Measurements from ENCODE around the gene GABBR2. TPM values are rescaled to one million over a fixed set of nuclear protein-coding genes. Genes with fewer than 3 reads are reported as not detected.

The GABBR2 gene
- polyA plus RNA-seq, 4 donors = 0.09 to 1.4 (median 0.71) TPM; not detected in 1

DNA sequence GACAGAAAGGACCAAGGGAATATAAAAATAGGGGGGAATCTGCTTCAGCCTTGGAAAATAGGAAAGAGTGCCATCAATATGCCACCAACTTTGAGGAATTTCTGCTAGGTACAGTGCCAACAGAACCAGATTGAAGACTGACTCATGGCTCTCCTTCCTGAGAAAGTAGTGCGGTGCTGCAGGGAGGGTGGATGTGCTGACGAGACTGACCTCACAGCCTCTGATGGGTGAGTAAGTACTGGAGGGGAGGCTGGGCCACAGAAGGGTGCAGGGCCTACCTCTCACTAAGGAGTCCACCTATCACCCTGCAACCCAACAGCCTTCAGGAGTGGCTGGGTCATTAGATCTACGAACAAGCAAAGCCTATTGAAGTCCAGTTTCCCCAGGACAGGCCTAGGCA lies 187.6 kb downstream of the GABBR2 start:
- no peak for DNase-seq
- FAIRE-seq = no peak
- 65 to 81% (median 75%) methylated on average over 3 of the region's 3 CpGs for WGBS, 3 donors

DNA sequence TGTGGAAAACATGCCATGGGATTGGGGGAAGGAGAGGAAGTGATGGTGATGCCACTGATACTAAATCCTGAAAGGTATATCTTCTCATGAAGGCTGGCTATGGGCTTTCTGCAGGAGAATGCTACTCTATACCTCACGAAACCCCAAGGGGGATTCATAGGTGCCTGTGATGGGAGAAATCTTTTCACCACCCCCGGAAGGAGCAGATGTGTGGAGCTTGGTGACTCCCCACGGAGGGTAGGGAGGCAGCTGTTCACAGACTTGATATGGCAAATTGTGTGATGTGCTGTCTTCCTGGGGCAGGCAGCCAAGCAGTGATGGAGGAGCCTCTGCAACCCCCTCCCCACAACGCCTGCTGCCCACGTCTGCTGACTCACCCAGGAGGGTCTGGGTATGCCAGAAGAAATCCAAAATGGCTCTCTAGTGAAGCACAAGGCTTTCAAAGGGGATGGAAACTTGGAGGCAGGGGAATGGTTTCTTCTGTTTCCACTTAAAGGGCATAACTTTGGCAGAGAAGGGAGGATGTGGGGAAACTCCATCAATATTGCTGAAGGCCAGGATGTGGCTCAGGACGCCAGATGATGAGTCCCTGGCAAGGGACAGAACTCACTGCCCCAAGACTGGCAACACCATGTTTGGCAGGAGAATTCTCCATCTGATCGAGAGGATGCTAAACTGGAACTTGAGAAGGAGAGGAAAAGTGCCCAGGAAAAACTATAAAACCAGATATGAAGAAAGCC lies 188.3 kb downstream of the GABBR2 start:
- no peak overlapping the region for H3K27ac ChIP-seq (ENCODE audit: low read depth in 1 of 3, low read length in 2 of 3)
- H3K4me3 ChIP-seq (ENCODE audit: low read depth in 1 of 3, low read length in 3 of 3) = no peak overlapping the region
- no peaks in the 10 kb centered on the region for H3K36me3 ChIP-seq (ENCODE audit: control insufficient read depth in 3 of 3, insufficient read depth in 2 of 3, low read depth in 1 of 3, low read length in 3 of 3)
- no peaks in the 10 kb centered on the region for H3K4me1 ChIP-seq (ENCODE audit: control insufficient read depth in 3 of 3, insufficient read depth in 2 of 3, low read depth in 1 of 3, low read length in 2 of 3)
- DNase-seq (no peak), FAIRE-seq (no peak)
- H3K27me3 ChIP-seq (ENCODE audit: control insufficient read depth in 3 of 3, insufficient read depth in 3 of 3, low read length in 3 of 3) = peaks cover 0 to 3% (median 2%) of the 10 kb centered on the region in 3 donors
- 64 to 71% (median 67%) methylated on average over 7 of the region's 7 CpGs for WGBS, 3 donors
- no peaks in the 10 kb centered on the region for H3K9me3 ChIP-seq (ENCODE audit: control insufficient read depth in 2 of 2, insufficient read depth in 1 of 2, low read depth in 1 of 2, low read length in 1 of 2)

More for the DNA sequence above, 187.6 kb downstream of the GABBR2 start:
- Histone ChIP-seq H3K9me3 (ENCODE audit: control insufficient read depth in 2 of 2, insufficient read depth in 1 of 2, low read depth in 1 of 2, low read length in 1 of 2) (no peaks in the 10 kb centered on the region), H3K4me3 (ENCODE audit: low read depth in 1 of 3, low read length in 3 of 3) (no peak overlapping the region), H3K27me3 (ENCODE audit: control insufficient read depth in 3 of 3, insufficient read depth in 3 of 3, low read length in 3 of 3) (peaks cover 0 to 3% (median 2%) of the 10 kb centered on the region in 3 donors), H3K36me3 (ENCODE audit: control insufficient read depth in 3 of 3, insufficient read depth in 2 of 3, low read depth in 1 of 3, low read length in 3 of 3) (no peaks in the 10 kb centered on the region), H3K4me1 (ENCODE audit: control insufficient read depth in 3 of 3, insufficient read depth in 2 of 3, low read depth in 1 of 3, low read length in 2 of 3) (no peaks in the 10 kb centered on the region), H3K27ac (ENCODE audit: low read depth in 1 of 3, low read length in 2 of 3) (no peak overlapping the region)

DNA sequence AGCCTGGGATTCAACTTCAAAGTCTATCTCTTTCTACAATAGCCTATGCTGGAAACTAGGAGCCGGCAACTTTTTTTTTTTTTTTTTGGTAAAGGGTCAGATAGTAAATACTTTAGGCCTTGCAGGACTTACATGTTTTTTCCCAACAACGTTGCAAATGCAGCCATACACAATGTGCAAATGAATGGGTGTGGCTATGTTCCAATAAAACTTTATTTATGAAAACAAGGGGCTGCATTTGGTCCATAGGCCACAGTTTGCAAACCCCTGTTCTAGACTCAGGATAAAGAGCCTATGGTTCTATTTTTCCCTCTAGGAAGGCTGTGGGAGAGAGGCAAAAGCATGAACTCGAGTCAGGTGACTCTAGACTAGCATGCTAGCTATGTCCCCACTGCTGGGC lies 189.1 kb downstream of the GABBR2 start:
- no peak for FAIRE-seq
- Histone ChIP-seq H3K27ac (ENCODE audit: low read depth in 1 of 3, low read length in 2 of 3) (no peak overlapping the region), H3K27me3 (ENCODE audit: control insufficient read depth in 3 of 3, insufficient read depth in 3 of 3, low read length in 3 of 3) (peaks cover 0 to 6% (median 3%) of the 10 kb centered on the region in 3 donors), H3K4me3 (ENCODE audit: low read depth in 1 of 3, low read length in 3 of 3) (no peak overlapping the region), H3K4me1 (ENCODE audit: control insufficient read depth in 3 of 3, insufficient read depth in 2 of 3, low read depth in 1 of 3, low read length in 2 of 3) (no peaks in the 10 kb centered on the region), H3K9me3 (ENCODE audit: control insufficient read depth in 2 of 2, insufficient read depth in 1 of 2, low read depth in 1 of 2, low read length in 1 of 2) (no peaks in the 10 kb centered on the region), H3K36me3 (ENCODE audit: control insufficient read depth in 3 of 3, insufficient read depth in 2 of 3, low read depth in 1 of 3, low read length in 3 of 3) (no peaks in the 10 kb centered on the region)
- no peak for DNase-seq
- WGBS, 3 donors = 55 to 70% (median 63%) methylated on average over 3 of the region's 3 CpGs

DNA sequence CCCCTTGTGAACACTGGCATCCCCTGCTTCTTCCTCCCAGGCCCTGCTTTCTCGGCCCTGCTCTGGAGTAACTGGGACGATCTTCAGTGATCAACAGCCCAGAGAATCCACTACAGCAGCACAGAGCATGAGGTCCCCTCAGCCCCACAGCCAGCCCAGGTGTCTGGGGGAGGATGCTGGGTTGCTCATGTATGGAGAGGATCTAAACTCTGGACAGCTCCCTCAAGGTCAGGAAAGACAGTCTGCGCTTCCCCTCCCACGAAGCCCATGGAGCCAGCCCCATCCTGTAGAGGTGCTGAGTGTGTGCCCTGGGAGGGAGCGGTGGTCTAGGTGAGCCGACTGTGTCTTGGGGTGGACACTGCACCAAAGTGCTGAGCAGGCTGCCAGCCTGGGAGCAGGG lies 190.2 kb downstream of the GABBR2 start:
- 80 to 90% (median 83%) methylated on average over 6 of the region's 6 CpGs for WGBS, 3 donors
- H3K36me3 ChIP-seq (ENCODE audit: control insufficient read depth in 3 of 3, insufficient read depth in 2 of 3, low read depth in 1 of 3, low read length in 3 of 3) = no peaks in the 10 kb centered on the region
- H3K4me3 ChIP-seq (ENCODE audit: low read depth in 1 of 3, low read length in 3 of 3) = no peak overlapping the region
- no peak for FAIRE-seq
- H3K27me3 ChIP-seq (ENCODE audit: control insufficient read depth in 3 of 3, insufficient read depth in 3 of 3, low read length in 3 of 3) = peaks cover 0 to 6% (median 2%) of the 10 kb centered on the region in 3 donors
- H3K27ac ChIP-seq (ENCODE audit: low read depth in 1 of 3, low read length in 2 of 3) = no peak overlapping the region
- no peaks in the 10 kb centered on the region for H3K9me3 ChIP-seq (ENCODE audit: control insufficient read depth in 2 of 2, insufficient read depth in 1 of 2, low read depth in 1 of 2, low read length in 1 of 2)
- DNase-seq = no peak
- H3K4me1 ChIP-seq (ENCODE audit: control insufficient read depth in 3 of 3, insufficient read depth in 2 of 3, low read depth in 1 of 3, low read length in 2 of 3) = no peaks in the 10 kb centered on the region

DNA sequence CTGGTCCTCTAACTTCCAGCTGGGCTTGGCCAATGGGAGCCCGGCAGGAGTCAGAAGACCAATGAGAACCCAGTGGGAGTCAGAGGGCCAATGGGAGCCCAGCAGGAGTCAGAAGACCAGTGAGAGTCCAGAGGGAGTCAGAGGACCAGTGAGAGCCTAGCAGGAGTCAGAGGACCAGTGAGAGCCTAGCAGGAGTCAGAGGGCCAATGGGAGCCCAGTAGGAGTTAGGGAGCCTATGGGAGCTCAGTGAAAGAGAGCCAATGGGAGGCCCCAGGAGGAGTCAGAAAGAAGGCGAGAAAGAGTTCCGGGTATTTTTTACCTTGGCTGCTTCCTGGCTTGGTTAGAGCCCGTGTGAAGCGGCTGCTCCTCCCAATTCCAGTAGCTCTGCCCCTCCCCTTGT lies 191.0 kb downstream of the GABBR2 start:
- Histone ChIP-seq H3K36me3 (ENCODE audit: control insufficient read depth in 3 of 3, insufficient read depth in 2 of 3, low read depth in 1 of 3, low read length in 3 of 3) (no peaks in the 10 kb centered on the region), H3K4me3 (ENCODE audit: low read depth in 1 of 3, low read length in 3 of 3) (no peak overlapping the region), H3K27ac (ENCODE audit: low read depth in 1 of 3, low read length in 2 of 3) (no peak overlapping the region), H3K4me1 (ENCODE audit: control insufficient read depth in 3 of 3, insufficient read depth in 2 of 3, low read depth in 1 of 3, low read length in 2 of 3) (no peaks in the 10 kb centered on the region), H3K9me3 (ENCODE audit: control insufficient read depth in 2 of 2, insufficient read depth in 1 of 2, low read depth in 1 of 2, low read length in 1 of 2) (no peaks in the 10 kb centered on the region), H3K27me3 (ENCODE audit: control insufficient read depth in 3 of 3, insufficient read depth in 3 of 3, low read length in 3 of 3) (peaks cover 0 to 6% (median 0%) of the 10 kb centered on the region in 3 donors)
- FAIRE-seq (no peak), DNase-seq (no peak)
- 78 to 82% (median 80%) methylated on average over 5 of the region's 5 CpGs for WGBS, 3 donors

DNA sequence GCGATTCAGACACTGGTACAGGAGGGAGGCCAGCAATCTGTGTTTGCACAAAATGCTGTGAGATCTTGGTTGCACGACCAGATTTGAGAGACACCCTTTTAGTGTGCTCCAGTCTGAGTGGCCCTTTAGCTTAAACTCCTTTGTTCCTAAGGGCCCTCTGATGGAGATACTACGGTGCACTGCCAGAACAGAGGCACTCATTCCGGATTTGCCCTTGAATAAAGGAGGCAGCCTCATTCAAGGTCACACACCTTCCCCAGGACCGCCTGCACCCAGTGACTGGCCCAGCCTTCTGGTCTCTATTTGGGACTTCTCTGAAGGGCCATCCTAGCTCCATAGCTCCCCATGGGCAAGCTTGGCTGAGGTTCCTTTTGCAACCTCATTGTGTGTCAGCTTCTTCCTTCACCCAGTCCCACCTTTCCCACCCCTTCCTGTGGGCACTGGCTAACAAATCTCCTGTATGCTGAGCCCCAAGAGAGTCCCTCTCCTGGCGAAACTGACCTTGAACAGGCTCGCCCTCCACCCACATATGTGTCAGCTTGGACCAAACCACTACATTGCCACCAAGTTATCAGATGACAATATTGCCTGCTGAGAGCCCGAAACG lies 191.7 kb downstream of the GABBR2 start:
- no peak overlapping the region for H3K4me3 ChIP-seq (ENCODE audit: low read depth in 1 of 3, low read length in 3 of 3)
- DNase-seq = no peak

DNA sequence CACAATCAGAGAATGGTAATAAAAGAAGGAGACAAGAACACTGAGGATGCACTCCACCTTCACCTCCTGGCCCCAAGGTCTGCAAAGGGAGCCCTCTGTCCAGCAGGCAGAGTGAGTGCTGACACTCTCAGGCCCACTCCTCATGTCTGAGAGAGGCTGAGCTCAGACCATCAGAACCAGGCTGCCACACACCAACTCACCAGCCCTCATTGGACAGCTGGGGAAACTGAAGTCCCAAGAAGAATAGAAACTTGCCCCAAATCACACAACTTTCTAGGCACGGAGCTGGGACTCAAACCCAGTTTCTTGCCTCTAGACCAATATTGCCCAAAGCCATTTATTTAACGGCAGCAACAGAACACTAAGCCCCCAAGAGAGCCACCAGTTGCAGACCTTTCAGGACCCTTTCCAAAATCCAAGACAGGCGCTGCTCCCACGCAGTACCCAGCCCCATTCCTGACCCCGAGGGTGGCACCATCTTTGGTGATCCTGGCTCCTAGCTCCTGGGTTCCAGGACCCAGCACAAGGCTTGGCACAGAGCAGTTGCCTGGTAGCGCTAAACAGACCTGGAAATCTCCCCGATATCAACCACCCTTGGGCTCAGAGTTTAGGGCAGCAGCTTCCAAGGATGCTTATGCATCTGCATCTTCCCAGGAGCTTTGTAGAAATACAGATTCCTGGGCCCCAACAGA lies 192.4 kb downstream of the GABBR2 start:
- Histone ChIP-seq H3K27ac (ENCODE audit: low read depth in 1 of 3, low read length in 2 of 3) (no peak overlapping the region), H3K36me3 (ENCODE audit: control insufficient read depth in 3 of 3, insufficient read depth in 2 of 3, low read depth in 1 of 3, low read length in 3 of 3) (no peaks in the 10 kb centered on the region), H3K27me3 (ENCODE audit: control insufficient read depth in 3 of 3, insufficient read depth in 3 of 3, low read length in 3 of 3) (peaks cover 0 to 6% (median 0%) of the 10 kb centered on the region in 3 donors), H3K9me3 (ENCODE audit: control insufficient read depth in 2 of 2, insufficient read depth in 1 of 2, low read depth in 1 of 2, low read length in 1 of 2) (no peaks in the 10 kb centered on the region), H3K4me1 (ENCODE audit: control insufficient read depth in 3 of 3, insufficient read depth in 2 of 3, low read depth in 1 of 3, low read length in 2 of 3) (no peaks in the 10 kb centered on the region), H3K4me3 (ENCODE audit: low read depth in 1 of 3, low read length in 3 of 3) (no peak overlapping the region)
- WGBS, 3 donors = 84 to 87% (median 85%) methylated on average over 7 of the region's 7 CpGs
- FAIRE-seq (no peak), DNase-seq (no peak)

More for the DNA sequence above, 191.7 kb downstream of the GABBR2 start:
- Histone ChIP-seq H3K36me3 (ENCODE audit: control insufficient read depth in 3 of 3, insufficient read depth in 2 of 3, low read depth in 1 of 3, low read length in 3 of 3) (no peaks in the 10 kb centered on the region), H3K27me3 (ENCODE audit: control insufficient read depth in 3 of 3, insufficient read depth in 3 of 3, low read length in 3 of 3) (peaks cover 0 to 6% (median 0%) of the 10 kb centered on the region in 3 donors), H3K27ac (ENCODE audit: low read depth in 1 of 3, low read length in 2 of 3) (no peak overlapping the region), H3K4me1 (ENCODE audit: control insufficient read depth in 3 of 3, insufficient read depth in 2 of 3, low read depth in 1 of 3, low read length in 2 of 3) (no peaks in the 10 kb centered on the region), H3K9me3 (ENCODE audit: control insufficient read depth in 2 of 2, insufficient read depth in 1 of 2, low read depth in 1 of 2, low read length in 1 of 2) (no peaks in the 10 kb centered on the region)
- WGBS, 3 donors = 76 to 83% (median 80%) methylated on average over 9 of the region's 9 CpGs
- FAIRE-seq = no peak

DNA sequence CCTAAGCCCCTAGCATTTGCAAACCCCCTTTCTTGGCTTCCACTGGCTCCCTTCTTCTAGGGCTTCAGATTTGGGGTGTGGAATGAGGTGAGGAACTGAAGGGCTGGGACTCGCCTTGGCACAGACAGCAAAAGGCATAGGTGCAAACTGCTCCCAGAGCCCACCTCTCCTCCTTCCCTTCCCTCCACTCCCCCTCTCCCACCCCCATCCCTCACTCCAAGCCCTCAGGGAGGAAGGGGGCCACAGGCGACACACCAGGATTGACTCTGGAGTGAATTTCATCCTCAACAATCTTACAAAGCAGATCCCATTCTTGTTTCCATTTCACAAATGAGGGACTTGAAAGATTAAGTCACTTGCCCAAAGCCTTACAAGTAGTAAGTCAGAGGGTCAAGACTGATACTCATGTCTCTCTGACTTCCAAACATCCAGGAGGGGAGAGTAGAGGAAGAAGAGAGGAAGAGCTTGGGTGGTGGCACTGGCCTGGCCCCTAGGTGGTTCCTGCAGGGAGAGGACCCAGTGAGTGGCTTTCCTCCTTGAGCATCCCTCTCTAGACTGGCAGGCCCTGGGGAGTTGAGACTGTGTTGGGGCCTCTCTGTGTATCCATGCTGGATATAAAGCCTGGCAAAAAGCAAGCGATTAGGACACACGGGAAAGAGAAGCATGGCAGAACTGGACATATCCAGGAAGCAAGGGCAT lies 193.1 kb downstream of the GABBR2 start:
- DNase-seq (no peak), FAIRE-seq (no peak)
- Histone ChIP-seq H3K36me3 (ENCODE audit: control insufficient read depth in 3 of 3, insufficient read depth in 2 of 3, low read depth in 1 of 3, low read length in 3 of 3) (no peaks in the 10 kb centered on the region), H3K27me3 (ENCODE audit: control insufficient read depth in 3 of 3, insufficient read depth in 3 of 3, low read length in 3 of 3) (peaks cover 0 to 6% (median 0%) of the 10 kb centered on the region in 3 donors), H3K4me1 (ENCODE audit: control insufficient read depth in 3 of 3, insufficient read depth in 2 of 3, low read depth in 1 of 3, low read length in 2 of 3) (no peaks in the 10 kb centered on the region), H3K4me3 (ENCODE audit: low read depth in 1 of 3, low read length in 3 of 3) (no peak overlapping the region), H3K27ac (ENCODE audit: low read depth in 1 of 3, low read length in 2 of 3) (no peak overlapping the region), H3K9me3 (ENCODE audit: control insufficient read depth in 2 of 2, insufficient read depth in 1 of 2, low read depth in 1 of 2, low read length in 1 of 2) (no peaks in the 10 kb centered on the region)
- WGBS, 3 donors = 79 to 85% (median 84%) methylated on average over 4 of the region's 4 CpGs
